Epithelial cell of esophagus (primary cell): ENCODE data around the gene SPIRE2.

Source experiments
- DNase-seq: peaks from one replicate; pipeline ENCODE4 v3.0.0; 2010; ENCODE audit warnings: low read depth
- H3K4me3 ChIP-seq: 2 replicates; pipeline ENCODE4 v1.5.1; 2011; ENCODE audit warnings: mild to moderate bottlenecking, low read length, control low read depth
- CTCF ChIP-seq: IDR thresholded peaks from 2 replicates; pipeline ENCODE4 v1.5.1; 2011; ENCODE audit warnings: low read depth, mild to moderate bottlenecking, low read length, control low read depth, inconsistent platforms; ENCODE audit not compliant: insufficient read depth; ENCODE audit errors: missing control alignments

Gene SPIRE2

GRCh38 chr16:89880477-89881367 is 52.4 kb downstream of the SPIRE2 start:
- no peak overlapping the region for H3K4me3 ChIP-seq
- DNase-seq: peak; percentile 92
- peak; percentile 1 for TF ChIP-seq CTCF

- TF ChIP-seq CTCF: no peak
These were observed 53.1 kb downstream of the SPIRE2 start for GRCh38 chr16:89881368-89881730.

GRCh38 chr16:89883346-89884040 is 55.2 kb downstream of the SPIRE2 start:
- no peak for DNase-seq
- no peak for TF ChIP-seq CTCF

More at GRCh38 chr16:89881368-89881730, 53.1 kb downstream of the SPIRE2 start:
- H3K4me3 ChIP-seq: no peak overlapping the region
- no peak for DNase-seq

GRCh38 chr16:89884041-89884421 is 55.8 kb downstream of the SPIRE2 start:
- no peak for DNase-seq
- TF ChIP-seq CTCF: no peak
- no peak overlapping the region for H3K4me3 ChIP-seq

More at GRCh38 chr16:89883346-89884040, 55.2 kb downstream of the SPIRE2 start:
- no peak overlapping the region for H3K4me3 ChIP-seq

GRCh38 chr16:89887243-89887642 is 59.0 kb downstream of the SPIRE2 start:
- no peak for TF ChIP-seq CTCF
- H3K4me3 ChIP-seq: no peak overlapping the region
- DNase-seq: no peak

- TF ChIP-seq CTCF: no peak
- DNase-seq: no peak
- no peak overlapping the region for H3K4me3 ChIP-seq
These were observed 61.9 kb downstream of the SPIRE2 start for GRCh38 chr16:89890200-89890599.
